Renal pelvis (tissue), 12 donors: ENCODE data around the gene HADH. TPM values are rescaled to one million over a fixed set of nuclear protein-coding genes. Genes with fewer than 3 reads are reported as not detected.
"Not testable (repeated sequence)": the region's sequence is repeated elsewhere in the genome, so short reads cannot be mapped to it uniquely, and the experiment has no call there.

Experiments used
- DNase-seq: peaks from one replicate; pipeline ENCODE4 v3.0.0-alpha.2; 2013
- long read RNA-seq, 16 experiments: transcript quantifications; one replicate each; lab custom pipeline, GENCODE V29; 2026
- polyA plus RNA-seq, 3 donors: library from polyadenylated mRNA; unstranded; fragments of 120-200 nt; gene quantifications; one replicate each; pipeline ENCODE4 v1.2.1, GENCODE V29; 2013; ENCODE audit not compliant: insufficient read length in 3 of 3

Gene HADH
- 10 to 100 TPM; 93.0 to 98.4 (median 95.4) TPM for polyA plus RNA-seq
- long read RNA-seq, donor 1, transcript HADH-201 (8 exons, 1,912 nt), result major isoform, 46 of 57 reads
- long read RNA-seq, donor 1, partial matches to known transcripts, result 10 of 57 reads
- long read RNA-seq, donor 1, other reads (novel, unspliced or antisense), result 0 of 57 reads
- long read RNA-seq, donor 2, full-length matches to known transcripts, result 54 of 61 reads
- long read RNA-seq, donor 2, partial matches to known transcripts, result 7 of 61 reads
- long read RNA-seq, donor 2, other reads (novel, unspliced or antisense), result 0 of 61 reads
- long read RNA-seq, donor 3, full-length matches to known transcripts, result 30 of 43 reads
- long read RNA-seq, donor 3, partial matches to known transcripts, result 7 of 43 reads
- long read RNA-seq, donor 3, other reads (novel, unspliced or antisense), result 6 of 43 reads
- long read RNA-seq, donor 4, full-length matches to known transcripts, result 42 of 42 reads
- long read RNA-seq, donor 4, partial matches to known transcripts, result 0 of 42 reads
- long read RNA-seq, donor 4, other reads (novel, unspliced or antisense), result 0 of 42 reads
- long read RNA-seq, donor 5, full-length matches to known transcripts, result 19 of 19 reads
- long read RNA-seq, donor 5, partial matches to known transcripts, result 0 of 19 reads
- long read RNA-seq, donor 5, other reads (novel, unspliced or antisense), result 0 of 19 reads
- long read RNA-seq, donor 6, full-length matches to known transcripts, result 34 of 47 reads
- long read RNA-seq, donor 6, partial matches to known transcripts, result 13 of 47 reads
- long read RNA-seq, donor 6, other reads (novel, unspliced or antisense), result 0 of 47 reads
- long read RNA-seq, donor 7, transcript HADH-201 (8 exons, 1,912 nt), result major isoform, 39 of 78 reads
- long read RNA-seq, donor 7, partial matches to known transcripts, result 33 of 78 reads
- long read RNA-seq, donor 7, other reads (novel, unspliced or antisense), result 5 of 78 reads
- long read RNA-seq, donor 8, full-length matches to known transcripts, result 15 of 23 reads
- long read RNA-seq, donor 8, partial matches to known transcripts, result 8 of 23 reads
- long read RNA-seq, donor 8, other reads (novel, unspliced or antisense), result 0 of 23 reads
- long read RNA-seq, donor 9, full-length matches to known transcripts, result 46 of 46 reads
- long read RNA-seq, donor 9, partial matches to known transcripts, result 0 of 46 reads
- long read RNA-seq, donor 9, other reads (novel, unspliced or antisense), result 0 of 46 reads
- long read RNA-seq, donor 10, full-length matches to known transcripts, result 30 of 41 reads
- long read RNA-seq, donor 10, partial matches to known transcripts, result 5 of 41 reads
- long read RNA-seq, donor 10, other reads (novel, unspliced or antisense), result 6 of 41 reads
- long read RNA-seq, donor 11, full-length matches to known transcripts, result 19 of 19 reads
- long read RNA-seq, donor 11, partial matches to known transcripts, result 0 of 19 reads
- long read RNA-seq, donor 11, other reads (novel, unspliced or antisense), result 0 of 19 reads
- long read RNA-seq, donor 12, full-length matches to known transcripts, result 45 of 80 reads
- long read RNA-seq, donor 12, partial matches to known transcripts, result 18 of 80 reads
- long read RNA-seq, donor 12, other reads (novel, unspliced or antisense), result 17 of 80 reads
- long read RNA-seq, donor 13, full-length matches to known transcripts, result 16 of 21 reads
- long read RNA-seq, donor 13, partial matches to known transcripts, result 5 of 21 reads
- long read RNA-seq, donor 13, other reads (novel, unspliced or antisense), result 0 of 21 reads
- long read RNA-seq, donor 14, transcript HADH-201 (8 exons, 1,912 nt), result major isoform, 47 of 108 reads
- long read RNA-seq, donor 14, partial matches to known transcripts, result 53 of 108 reads
- long read RNA-seq, donor 14, other reads (novel, unspliced or antisense), result 8 of 108 reads
- long read RNA-seq, donor 15, full-length matches to known transcripts, result 65 of 77 reads
- long read RNA-seq, donor 15, partial matches to known transcripts, result 7 of 77 reads
- long read RNA-seq, donor 15, other reads (novel, unspliced or antisense), result 5 of 77 reads
- long read RNA-seq, donor 16, full-length matches to known transcripts, result 49 of 54 reads
- long read RNA-seq, donor 16, partial matches to known transcripts, result 0 of 54 reads
- long read RNA-seq, donor 16, other reads (novel, unspliced or antisense), result 5 of 54 reads

- DNase-seq, result peak; percentile 94
Observed at GRCh38 chr4:107989537-107990386, at the start of gene HADH. Gene HADH, plus strand, starts transcription at chr4:107989889. Its CDS starts 44 bp downstream, at chr4:107989933.

GRCh38 chr4:107945809-107946208, 43.9 kb upstream of the HADH start:
- DNase-seq, result no peak

GRCh38 chr4:107950746-107951540, 38.7 kb upstream of the HADH start:
- DNase-seq, result no peak

- DNase-seq, result no peak
Observed at GRCh38 chr4:107951551-107951950, 38.1 kb upstream of the HADH start.

- DNase-seq, result no peak
Observed at GRCh38 chr4:107956011-107956410, 33.7 kb upstream of the HADH start.

DNA sequence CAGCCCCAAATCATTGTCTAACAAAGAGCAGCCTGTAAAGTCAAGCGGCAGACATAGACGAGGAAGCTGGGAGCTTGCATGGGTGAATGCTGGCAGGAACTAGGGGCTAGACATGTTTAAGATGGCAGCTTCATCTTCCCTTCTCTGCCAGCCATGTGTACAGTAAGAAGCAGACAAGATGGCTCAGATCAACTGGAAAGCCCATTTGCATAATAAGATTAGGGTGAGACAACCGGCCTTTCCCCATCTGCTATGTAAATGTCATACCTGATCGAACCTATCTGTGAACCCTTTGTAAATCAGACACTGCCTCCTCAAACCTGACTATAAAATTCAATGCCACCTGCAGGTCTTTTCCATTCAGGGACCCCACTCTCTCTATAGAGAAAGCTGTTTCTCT, 22.8 kb upstream of the HADH start:
- DNase-seq, result no peak

DNA sequence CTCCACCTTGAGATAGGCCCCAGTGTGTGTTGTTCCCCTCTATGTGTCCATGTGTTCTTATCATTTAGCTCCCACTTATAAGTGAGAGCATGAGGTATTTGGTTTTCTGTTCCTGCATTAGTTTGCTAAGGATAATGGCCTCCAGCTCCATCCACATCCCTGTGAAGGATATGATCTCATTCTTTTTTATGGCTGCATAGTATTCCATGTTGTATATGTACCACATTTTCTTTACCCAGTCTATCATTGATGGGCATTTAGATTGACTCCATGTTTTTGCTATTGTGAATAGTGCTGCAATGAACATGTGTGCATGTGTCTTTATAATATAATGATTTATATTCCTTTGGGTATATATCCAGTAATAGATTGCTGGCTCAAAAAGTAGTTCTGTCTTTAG, 22.2 kb upstream of the HADH start:
- DNase-seq, result not testable (repeated sequence)

DNA sequence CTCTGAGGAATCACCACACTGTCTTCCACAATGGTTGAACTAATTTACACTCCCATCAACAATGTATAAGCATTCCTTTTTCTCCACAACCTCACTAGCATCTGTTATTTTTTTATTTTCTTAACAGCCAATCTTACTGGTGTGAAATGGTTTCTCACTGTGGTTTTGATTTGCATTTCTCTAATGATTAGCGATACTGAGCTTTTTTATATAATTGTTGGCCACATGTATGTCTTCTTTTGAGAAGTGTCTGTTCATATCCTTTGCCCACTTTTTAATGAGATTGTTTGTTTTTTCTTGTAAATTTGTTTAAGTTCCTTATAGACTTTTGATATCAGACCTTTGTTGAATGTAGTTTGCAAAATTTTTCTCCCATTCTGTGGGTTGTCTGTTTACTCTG, 21.8 kb upstream of the HADH start:
- not testable (repeated sequence) for DNase-seq

- DNase-seq, result no peak
Observed at GRCh38 chr4:107970063-107970798, 19.5 kb upstream of the HADH start.

DNA sequence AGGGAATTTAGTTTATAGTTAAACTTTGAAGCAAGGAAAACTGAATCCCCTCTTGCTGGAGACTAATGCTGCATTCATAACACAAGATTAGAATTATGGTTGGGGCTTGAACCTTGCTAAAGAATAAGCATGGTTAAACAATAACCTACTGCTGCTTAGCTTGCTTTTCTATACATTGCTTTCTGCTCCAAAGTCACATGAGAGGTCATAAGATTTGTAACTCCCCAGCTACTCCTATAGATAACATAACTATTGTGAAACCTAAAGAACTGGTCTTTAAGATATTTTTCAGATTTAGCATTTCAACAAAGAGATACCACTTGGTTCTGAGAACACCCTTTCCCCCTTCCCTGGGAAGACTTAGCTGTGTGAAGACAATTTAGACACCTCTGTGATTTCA, 17.1 kb upstream of the HADH start:
- no peak for DNase-seq

DNA sequence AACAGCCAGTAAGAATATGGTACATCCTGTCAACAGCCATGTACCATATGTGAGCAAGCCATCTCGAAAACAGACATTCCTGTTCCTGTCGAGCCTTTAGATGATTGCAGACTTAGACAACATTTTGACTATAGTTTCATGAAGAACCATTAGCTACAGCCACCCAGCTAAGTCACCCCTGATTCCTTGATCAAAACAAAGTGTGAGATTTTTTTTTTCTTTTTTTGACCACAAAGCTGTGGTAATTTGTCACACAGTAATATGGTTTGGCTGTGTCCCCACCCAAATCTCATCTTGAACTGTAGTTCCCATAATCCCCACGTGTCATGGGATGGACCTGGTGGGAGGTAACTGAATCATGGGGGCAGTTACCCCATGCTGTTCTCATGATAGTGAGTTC, 15.2 kb upstream of the HADH start:
- DNase-seq, result no peak

- DNase-seq, result no peak
Observed at GRCh38 chr4:107977482-107977881, 12.2 kb upstream of the HADH start.

DNA sequence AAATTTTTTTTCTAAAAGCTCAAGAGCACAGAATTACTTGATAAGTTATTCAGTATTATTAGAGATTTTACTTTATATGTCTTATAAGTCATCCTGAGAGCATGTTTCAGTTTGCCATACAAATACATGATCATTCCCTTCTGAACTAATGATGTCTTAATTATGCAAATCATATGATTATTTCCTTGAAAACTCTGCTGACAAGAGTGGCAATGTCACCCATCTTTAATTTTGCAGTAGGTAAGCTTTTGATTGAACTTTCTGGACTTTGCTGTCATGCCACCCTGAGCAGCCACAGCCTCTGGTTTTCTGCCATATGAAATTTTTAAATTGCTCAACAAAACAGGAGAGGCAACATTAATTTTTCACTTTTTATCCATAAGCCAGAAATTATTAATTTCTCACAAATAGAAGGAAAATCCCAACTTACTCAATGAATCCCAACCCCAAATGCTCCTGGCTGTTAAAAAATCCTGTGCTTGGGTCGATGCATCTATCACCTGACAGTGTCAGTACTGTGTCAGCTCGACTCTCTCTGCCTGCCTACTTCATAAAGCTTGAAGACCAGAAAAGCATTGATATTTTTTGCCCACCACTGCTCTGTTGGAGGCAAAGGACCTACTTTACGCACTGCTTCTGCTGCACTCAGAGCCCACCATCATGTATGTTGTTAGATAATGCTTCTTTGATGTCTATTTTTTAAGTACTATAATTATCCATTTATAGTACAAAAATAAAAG, 11.6 kb upstream of the HADH start:
- DNase-seq, result no peak

- DNase-seq, result no peak
Observed at GRCh38 chr4:107978716-107979451, 10.8 kb upstream of the HADH start.

DNA sequence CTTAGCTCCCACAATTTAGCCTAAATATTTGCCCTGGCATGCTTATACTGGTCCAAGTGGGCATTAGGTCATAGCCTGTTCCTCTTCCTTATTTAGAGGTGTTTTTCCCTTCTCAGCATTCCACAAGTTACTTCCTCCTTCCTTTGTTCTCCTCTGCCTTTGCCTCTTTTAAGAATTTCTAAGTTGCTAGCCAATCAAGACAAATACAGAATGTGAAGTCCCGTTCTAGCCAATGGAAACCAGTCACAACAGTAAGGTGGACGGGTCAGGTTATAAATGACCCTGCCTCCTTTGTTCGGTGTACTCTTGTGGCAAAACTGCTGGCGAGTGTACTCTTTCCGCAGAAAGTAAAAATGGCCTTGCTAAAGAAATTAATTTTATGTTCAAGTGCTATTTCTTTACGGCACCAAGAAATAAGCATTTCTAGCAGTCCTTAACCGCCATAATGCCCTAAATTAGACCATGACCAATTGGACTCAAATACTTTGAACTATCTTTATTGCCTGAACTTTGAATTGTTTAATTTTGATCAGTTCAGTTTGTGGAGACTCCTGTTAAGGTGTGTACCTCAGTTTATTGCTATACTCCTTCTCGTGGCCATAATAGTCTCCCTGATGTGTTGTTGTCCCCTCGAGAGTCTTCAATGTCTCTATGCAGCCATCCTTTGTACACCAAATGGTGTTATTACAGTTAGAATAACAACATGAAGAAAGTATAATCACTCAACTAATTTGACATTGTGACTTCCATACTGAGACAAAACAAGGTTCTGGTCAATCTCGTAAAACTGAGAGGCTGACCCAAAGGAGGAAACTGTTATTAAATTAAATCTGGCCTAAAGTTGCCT, 1.6 kb upstream of the HADH start:
- DNase-seq, result no peak
